HuH-7 (cell line): ENCODE results near the gene PARVA.
"Not testable (repeated sequence)": the region's sequence is repeated elsewhere in the genome, so short reads cannot be mapped to it uniquely, and the experiment has no call there.

Experiments used
- DNase-seq: peaks from one replicate; pipeline ENCODE4 v3.0.0; 2011; ENCODE audit warnings: low spot score

The PARVA gene

GRCh38 chr11:12503886-12504285 is 126.5 kb downstream of the PARVA start:
- DNase-seq: no peak

DNA sequence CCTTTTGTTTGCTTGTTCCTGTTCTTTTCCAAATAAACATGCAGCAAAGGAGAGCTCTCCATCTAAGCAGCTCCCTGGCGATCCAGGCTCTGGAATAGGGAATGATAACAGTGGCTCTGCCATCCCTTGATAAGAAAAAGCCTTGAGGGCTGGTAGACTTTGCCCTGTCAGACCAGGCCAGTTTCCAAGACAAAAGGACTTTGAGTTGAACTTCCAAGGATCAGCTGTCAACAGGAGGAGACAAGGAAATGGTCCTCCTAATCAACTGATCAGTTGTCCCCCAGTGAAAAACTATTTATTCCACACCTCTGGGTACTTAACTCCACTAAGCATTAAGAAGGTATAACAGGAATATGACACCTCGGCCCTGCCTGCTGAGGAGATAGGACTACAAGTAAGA is 127.8 kb downstream of the PARVA start:
- no peak for DNase-seq

- DNase-seq: no peak
Measured at GRCh38 chr11:12506404-12506921, 129.1 kb downstream of the PARVA start.

DNA sequence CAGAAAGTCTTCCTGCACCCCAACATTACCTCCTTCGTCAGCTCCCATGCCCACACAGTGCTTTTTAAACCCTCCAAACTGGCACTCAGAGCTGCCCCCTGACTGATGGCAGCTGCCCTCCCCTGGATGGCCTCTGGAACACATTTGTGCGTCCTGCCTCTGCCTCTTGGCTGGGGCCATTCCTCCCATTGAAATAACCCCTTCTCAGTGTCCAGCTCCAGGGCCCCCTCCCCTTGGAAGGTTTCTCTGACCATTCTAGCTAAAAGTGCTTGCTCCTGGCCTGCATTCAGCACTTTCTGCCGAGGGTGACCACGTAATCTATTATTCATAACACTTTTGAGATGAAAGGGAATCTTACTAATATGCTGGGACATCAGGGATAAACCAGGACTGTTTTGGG is 130.0 kb downstream of the PARVA start:
- no peak for DNase-seq

GRCh38 chr11:12508151-12508751 is 130.9 kb downstream of the PARVA start:
- DNase-seq: no peak

- no peak for DNase-seq
Measured at GRCh38 chr11:12509371-12509770, 132.0 kb downstream of the PARVA start.

- no peak for DNase-seq
Measured at GRCh38 chr11:12512132-12512531, 134.8 kb downstream of the PARVA start.

- DNase-seq: no peak
Measured at GRCh38 chr11:12512826-12513395, 135.5 kb downstream of the PARVA start.

- no peak for DNase-seq
Measured at GRCh38 chr11:12516387-12517105, 139.2 kb downstream of the PARVA start.

- DNase-seq: no peak
Measured at GRCh38 chr11:12517306-12517705, 139.9 kb downstream of the PARVA start.

DNA sequence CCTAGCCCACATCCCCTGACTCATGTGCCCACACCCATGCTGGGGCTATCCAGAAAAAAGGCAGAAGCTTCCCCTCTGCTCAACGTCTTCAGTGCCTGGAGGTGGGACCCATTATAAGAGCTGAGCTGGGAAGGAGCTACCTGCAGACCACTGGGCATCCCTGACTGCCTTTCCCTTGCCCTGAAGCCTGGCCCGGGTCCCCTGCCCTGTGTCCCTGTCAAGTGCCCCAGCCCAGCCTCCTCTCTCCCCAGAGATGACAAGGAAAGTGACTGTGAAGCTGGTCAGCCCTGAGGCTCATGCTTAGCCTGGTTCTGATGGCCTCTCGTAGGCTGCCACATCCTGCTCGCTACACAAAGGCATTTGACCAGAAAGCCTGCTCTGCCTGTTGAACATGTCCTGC is 140.4 kb downstream of the PARVA start:
- no peak for DNase-seq

- no peak for DNase-seq
Measured at GRCh38 chr11:12518606-12519385, 141.4 kb downstream of the PARVA start.

GRCh38 chr11:12520054-12520453 is 142.7 kb downstream of the PARVA start:
- no peak for DNase-seq

GRCh38 chr11:12520576-12520975 is 143.2 kb downstream of the PARVA start:
- DNase-seq: not testable (repeated sequence)

- no peak for DNase-seq
Measured at GRCh38 chr11:12523180-12523924, 146.0 kb downstream of the PARVA start.

DNA sequence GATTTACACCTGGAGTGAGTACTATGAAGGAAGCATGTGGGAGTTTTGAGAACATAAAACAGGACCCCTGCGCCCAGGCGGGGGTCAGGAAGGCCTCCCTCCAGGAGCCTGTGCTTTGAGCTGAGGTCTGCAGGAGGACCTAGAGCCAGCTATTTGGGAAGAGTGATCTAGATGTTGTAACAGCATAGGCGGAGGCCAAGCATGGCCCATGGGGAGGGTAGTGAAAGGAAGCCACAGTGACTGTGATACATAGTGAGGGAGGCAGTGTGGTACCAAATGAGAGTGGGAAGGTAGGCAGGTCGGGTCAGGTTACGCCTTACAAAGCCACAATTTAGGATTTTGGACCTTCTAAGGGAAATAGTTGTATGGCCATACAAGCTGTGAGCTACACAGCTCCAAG is 147.5 kb downstream of the PARVA start:
- no peak for DNase-seq

DNA sequence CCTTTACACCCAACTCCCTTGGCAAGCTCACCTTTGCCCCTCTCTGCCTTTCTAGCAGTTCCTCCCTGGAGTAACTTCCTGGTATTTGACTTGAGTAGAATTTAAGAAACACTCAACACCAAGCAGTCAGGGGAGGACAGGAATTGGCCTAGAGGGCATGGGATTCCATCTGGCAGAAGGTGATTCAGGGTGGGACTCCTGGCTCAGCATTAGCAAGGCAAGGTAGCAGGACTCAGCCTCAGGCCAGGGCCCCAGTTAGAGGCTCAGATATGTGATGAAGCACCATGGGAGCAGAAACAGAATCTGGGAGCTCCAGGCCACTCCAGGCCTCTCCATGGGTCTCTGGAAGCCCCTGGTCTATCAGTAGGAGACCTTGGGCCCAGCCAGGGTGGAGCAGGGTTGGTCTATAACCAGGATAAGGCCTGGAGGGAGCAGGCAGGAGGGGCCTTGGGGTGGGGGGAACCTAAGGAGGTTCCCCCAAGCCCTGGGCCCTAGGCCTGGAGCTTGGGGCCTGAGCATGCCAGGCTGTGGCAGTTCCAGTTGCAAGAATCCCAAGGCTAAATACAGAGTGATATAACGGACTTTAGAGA is 148.2 kb downstream of the PARVA start:
- DNase-seq: no peak

- no peak for DNase-seq
Measured at GRCh38 chr11:12526789-12527188, 149.4 kb downstream of the PARVA start.

- no peak for DNase-seq
Measured at GRCh38 chr11:12528487-12528886, 151.1 kb downstream of the PARVA start.

- DNase-seq: no peak
Measured at GRCh38 chr11:12529041-12529440, 151.7 kb downstream of the PARVA start.

DNA sequence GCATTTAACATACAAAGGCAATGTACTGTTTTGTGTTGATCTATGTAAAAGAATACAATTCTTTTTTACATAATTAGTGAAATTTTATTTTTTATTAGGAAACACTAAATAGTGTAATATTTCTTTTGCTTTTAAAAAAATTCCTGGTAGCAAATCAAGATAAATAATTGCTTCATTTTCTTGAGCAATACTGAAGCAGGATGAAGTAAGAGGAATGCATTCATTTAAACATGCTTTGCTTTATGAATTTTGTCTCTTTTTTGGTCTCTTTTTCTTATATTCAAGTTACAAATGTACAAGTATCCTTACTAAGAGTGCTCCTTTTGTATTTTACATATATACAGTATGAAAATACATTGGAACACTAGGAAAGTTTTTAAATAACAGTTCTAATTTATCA is 152.4 kb downstream of the PARVA start:
- no peak for DNase-seq

DNA sequence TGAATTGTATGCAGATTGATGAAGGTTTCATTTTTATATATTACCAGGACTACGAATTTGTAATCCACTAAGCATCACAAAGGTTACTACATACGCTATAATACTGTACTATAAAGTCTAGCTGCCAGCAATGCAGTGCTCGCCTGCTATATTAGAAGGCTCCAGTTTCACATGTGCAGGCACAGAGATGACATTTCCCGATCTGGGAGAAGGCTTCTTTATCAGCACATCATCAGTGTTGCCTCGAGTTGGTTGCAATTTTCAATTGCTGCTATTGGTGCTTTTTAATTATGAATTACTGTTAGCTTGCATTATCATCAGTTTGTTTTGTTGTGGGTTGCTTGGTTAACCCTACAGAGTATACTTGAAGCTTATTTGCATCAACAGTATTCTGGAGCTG is 153.6 kb downstream of the PARVA start:
- DNase-seq: no peak
